Keratinocyte (primary cell): Measurements from ENCODE around the gene NREP.

Experiments
- EZH2 ChIP-seq: IDR thresholded peaks from one replicate; pipeline ENCODE4 v1.6.1; 2012; ENCODE audit warnings: inconsistent platforms, mild to moderate bottlenecking, low read length, moderate library complexity
- TF ChIP-seq, protein P1 (sequence below), 3 experiments: IDR thresholded peaks in 1 of 3; conservative IDR thresholded peaks in 1 of 3; optimal IDR thresholded peaks in 1 of 3; 2 replicates in 2 of 3; 3 replicates in 1 of 3; pipeline versions ENCODE3 to v1.5.1; 2011; ENCODE audit warnings: low read length in 3 of 3, mild to moderate bottlenecking in 3 of 3, moderate library complexity in 2 of 3, control low read depth in 1 of 3, inconsistent platforms in 1 of 3; ENCODE audit not compliant: insufficient read depth in 2 of 3; ENCODE audit errors: extremely low read depth in 1 of 3

DNA sequence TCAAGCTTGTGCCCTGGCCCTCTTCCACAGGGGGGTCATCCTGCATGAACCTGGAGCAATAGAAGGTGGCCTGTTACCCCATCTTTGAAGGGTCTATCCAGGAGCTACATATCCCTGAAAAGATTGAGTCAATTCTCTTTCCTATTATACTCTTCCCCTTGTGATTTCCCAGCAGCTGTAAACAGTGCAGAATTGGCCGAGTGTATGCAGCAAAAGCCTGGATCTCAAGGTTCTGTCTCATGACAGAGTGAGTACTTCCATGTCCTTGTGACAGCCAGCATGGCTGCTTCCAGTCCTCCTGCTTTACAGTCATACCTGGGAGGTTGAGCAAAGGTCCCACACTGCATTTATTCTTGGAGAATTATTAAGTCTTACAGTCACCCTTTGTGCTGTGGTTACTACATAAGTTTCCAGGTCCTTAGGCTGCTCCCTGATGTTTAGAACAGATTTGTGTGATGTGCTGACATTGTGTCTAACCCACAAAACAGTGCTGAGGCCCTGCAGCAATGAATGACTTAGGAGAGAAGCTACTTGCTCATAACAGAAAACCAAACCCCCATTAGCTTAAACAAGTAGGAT lies 67.5 kb downstream of the NREP start:
- no peak for TF ChIP-seq EZH2
- TF ChIP-seq, protein P1, sequence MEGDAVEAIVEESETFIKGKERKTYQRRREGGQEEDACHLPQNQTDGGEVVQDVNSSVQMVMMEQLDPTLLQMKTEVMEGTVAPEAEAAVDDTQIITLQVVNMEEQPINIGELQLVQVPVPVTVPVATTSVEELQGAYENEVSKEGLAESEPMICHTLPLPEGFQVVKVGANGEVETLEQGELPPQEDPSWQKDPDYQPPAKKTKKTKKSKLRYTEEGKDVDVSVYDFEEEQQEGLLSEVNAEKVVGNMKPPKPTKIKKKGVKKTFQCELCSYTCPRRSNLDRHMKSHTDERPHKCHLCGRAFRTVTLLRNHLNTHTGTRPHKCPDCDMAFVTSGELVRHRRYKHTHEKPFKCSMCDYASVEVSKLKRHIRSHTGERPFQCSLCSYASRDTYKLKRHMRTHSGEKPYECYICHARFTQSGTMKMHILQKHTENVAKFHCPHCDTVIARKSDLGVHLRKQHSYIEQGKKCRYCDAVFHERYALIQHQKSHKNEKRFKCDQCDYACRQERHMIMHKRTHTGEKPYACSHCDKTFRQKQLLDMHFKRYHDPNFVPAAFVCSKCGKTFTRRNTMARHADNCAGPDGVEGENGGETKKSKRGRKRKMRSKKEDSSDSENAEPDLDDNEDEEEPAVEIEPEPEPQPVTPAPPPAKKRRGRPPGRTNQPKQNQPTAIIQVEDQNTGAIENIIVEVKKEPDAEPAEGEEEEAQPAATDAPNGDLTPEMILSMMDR (optimal IDR thresholded peaks at IDR 0.05 in 1 of 3, IDR thresholded peaks at IDR 0.05 in 1 of 3, conservative IDR thresholded peaks at IDR 0.05 in 1 of 3; ENCODE audit: extremely low read depth in 1 of 3, insufficient read depth in 2 of 3, low read length in 3 of 3), result no peak
